Right ventricle myocardium inferior (tissue), 1 donor: Measurements from ENCODE around the gene C1orf146. TPM values are rescaled to one million over a fixed set of nuclear protein-coding genes. Genes with fewer than 3 reads are reported as not detected.
"Not testable (repeated sequence)": the region's sequence is repeated elsewhere in the genome, so short reads cannot be mapped to it uniquely, and the experiment has no call there.

ENCODE experiments used
- ATAC-seq: fragments of 200-7000 bp; cut with Tn5 transposase; one replicate; pipeline ENCODE4 v1.9.1; 2020; ENCODE audit warnings: mild to moderate bottlenecking, moderate library complexity
- DNase-seq: peaks from one replicate; pipeline ENCODE4 v3.0.0; 2021; ENCODE audit errors: missing footprints
- intact Hi-C: fragments of 100-400 bp; cut with DNase I; formaldehyde crosslinking; loops from one replicate; pipeline ENCODE4 v1.11.0; 2022
- long read RNA-seq: library from polyadenylated mRNA; unstranded; transcript quantifications from one replicate; pipeline ENCODE4 v2.0.0, GENCODE V29; 2021
- total RNA-seq: library from RNA; stranded (reverse); fragmentation: NEBNext Ultra II Directional; extraction: Animal tissue kit (Norgen Biotek cat#: 25700); gene quantifications from one replicate; pipeline ENCODE4 v1.2.1, GENCODE V29; 2021
- donor health status: DM: no; HTN: yes; CAD: no; lungs with severe emphysema.

Gene C1orf146
- total RNA-seq = not detected
- long read RNA-seq = 0 reads

- intact Hi-C loops = no loop called here
- no peak for DNase-seq
- ATAC-seq = no peak
These were observed at the start of gene C1orf146 for GRCh38 chr1:92217721-92218120. Gene C1orf146 (plus strand): TSS chr1:92217915. CDS start chr1:92231421, 13,506 bp downstream.

GRCh38 chr1:92168657-92169056 lies 49.1 kb upstream of the C1orf146 start:
- intact Hi-C loops = no loop called here
- no peak for ATAC-seq
- no peak for DNase-seq

GRCh38 chr1:92169214-92170005 lies 48.3 kb upstream of the C1orf146 start:
- intact Hi-C loops = no loop called here
- DNase-seq = no peak
- ATAC-seq = no peak

- intact Hi-C loops = no loop called here
- no peak for ATAC-seq
These were observed 33.1 kb upstream of the C1orf146 start for GRCh38 chr1:92184632-92185031.

GRCh38 chr1:92186081-92186480 lies 31.6 kb upstream of the C1orf146 start:
- DNase-seq = no peak
- ATAC-seq = no peak
- intact Hi-C loops = no loop called here

More at GRCh38 chr1:92184632-92185031, 33.1 kb upstream of the C1orf146 start:
- no peak for DNase-seq

- no peak for DNase-seq
- ATAC-seq = no peak
- intact Hi-C loops = no loop called here
These were observed 29.1 kb upstream of the C1orf146 start for GRCh38 chr1:92188436-92189255.

- DNase-seq = no peak
- intact Hi-C loops = no loop called here
- ATAC-seq = no peak
These were observed 26.0 kb upstream of the C1orf146 start for GRCh38 chr1:92191726-92192125.

- intact Hi-C loops = no loop called here
- ATAC-seq = no peak
- no peak for DNase-seq
These were observed 25.5 kb upstream of the C1orf146 start for GRCh38 chr1:92192246-92192645.

- intact Hi-C loops = no loop called here
- no peak for DNase-seq
- ATAC-seq = no peak
These were observed 23.2 kb upstream of the C1orf146 start for GRCh38 chr1:92194511-92194910.

GRCh38 chr1:92201973-92202372 lies 15.7 kb upstream of the C1orf146 start:
- intact Hi-C loops = no loop called here
- no peak for DNase-seq
- no peak for ATAC-seq

- no peak for DNase-seq
- ATAC-seq = no peak
- intact Hi-C loops = no loop called here
These were observed 14.6 kb upstream of the C1orf146 start for GRCh38 chr1:92203105-92203504.

GRCh38 chr1:92210701-92211100 lies 7.0 kb upstream of the C1orf146 start:
- DNase-seq (no peak), ATAC-seq (no peak)
- intact Hi-C loops = no loop called here

GRCh38 chr1:92211166-92211565 lies 6.5 kb upstream of the C1orf146 start:
- intact Hi-C loops = no loop called here

GRCh38 chr1:92218559-92218958 lies 844 bp downstream of the C1orf146 start:
- intact Hi-C loops = no loop called here
- ATAC-seq (no peak), DNase-seq (no peak)

More at GRCh38 chr1:92211166-92211565, 6.5 kb upstream of the C1orf146 start:
- DNase-seq (no peak), ATAC-seq (no peak)

GRCh38 chr1:92219028-92219427 lies 1.3 kb downstream of the C1orf146 start:
- ATAC-seq (no peak), DNase-seq (no peak)
- intact Hi-C loops = no loop called here

GRCh38 chr1:92228401-92228800 lies 10.7 kb downstream of the C1orf146 start:
- intact Hi-C loops = no loop called here
- ATAC-seq (no peak), DNase-seq (no peak)

GRCh38 chr1:92230736-92231135 lies 13.0 kb downstream of the C1orf146 start:
- intact Hi-C loops = no loop called here
- ATAC-seq (no peak), DNase-seq (no peak)

GRCh38 chr1:92240034-92240433 lies 22.3 kb downstream of the C1orf146 start:
- ATAC-seq = no peak

GRCh38 chr1:92244376-92244775 lies 26.7 kb downstream of the C1orf146 start:
- intact Hi-C loops = no loop called here
- DNase-seq (no peak), ATAC-seq (no peak)

More at GRCh38 chr1:92240034-92240433, 22.3 kb downstream of the C1orf146 start:
- intact Hi-C loops = no loop called here
- no peak for DNase-seq

- ATAC-seq, intact Hi-C loops, DNase-seq: not testable (repeated sequence)
These were observed 37.0 kb downstream of the C1orf146 start for GRCh38 chr1:92254714-92255113.
